ENCODE measurements around the gene RGS2. TPM values are rescaled to one million over a fixed set of nuclear protein-coding genes. Genes with fewer than 3 reads are reported as not detected.

Gene RGS2
- total RNA-seq, 2 experiments from 2014 or later, result 6.2 TPM

DNA sequence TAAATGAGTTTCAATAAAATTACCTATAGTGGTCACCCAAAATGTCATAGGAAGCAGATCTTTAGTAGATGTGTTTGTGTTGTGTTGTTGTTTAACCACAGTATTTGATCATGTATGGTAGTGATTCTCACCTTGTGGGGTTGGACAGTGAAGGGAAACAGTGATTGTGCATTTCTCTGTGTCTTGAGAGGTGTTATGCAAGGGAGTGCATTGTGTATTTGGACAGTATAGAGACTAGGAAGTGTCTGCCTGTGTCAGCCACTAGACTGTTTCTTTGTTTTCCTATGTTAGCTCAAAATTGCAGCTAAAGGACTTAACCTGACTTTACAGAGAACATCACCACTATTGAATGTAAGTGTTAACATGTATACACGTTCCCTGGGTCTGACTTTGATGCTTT is 6.0 kb downstream of the RGS2 start:
- CTCF ChIA-PET, result no interaction called here
- POLR2A ChIA-PET, result no interaction called here

DNA sequence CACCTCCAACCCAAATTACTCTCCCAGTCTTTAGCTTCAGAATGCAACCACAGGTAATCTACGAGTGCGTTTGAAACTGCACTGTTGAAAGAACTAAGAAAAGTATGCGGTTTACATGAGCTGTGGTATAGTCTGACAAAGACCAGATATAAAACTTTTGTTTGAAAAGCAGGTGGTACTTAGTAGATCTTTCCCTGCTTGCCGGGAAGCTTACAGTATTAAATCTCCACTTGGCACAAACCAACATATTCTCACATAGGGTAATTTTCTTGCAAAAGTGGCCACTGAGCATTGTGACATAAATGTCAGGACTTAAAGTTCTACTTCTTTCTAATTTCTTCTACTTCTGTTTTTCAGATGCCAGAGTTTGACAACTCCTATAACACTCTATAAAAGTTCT is 8.4 kb downstream of the RGS2 start:
- ChIA-PET CTCF (no interaction called here), POLR2A (no interaction called here)

DNA sequence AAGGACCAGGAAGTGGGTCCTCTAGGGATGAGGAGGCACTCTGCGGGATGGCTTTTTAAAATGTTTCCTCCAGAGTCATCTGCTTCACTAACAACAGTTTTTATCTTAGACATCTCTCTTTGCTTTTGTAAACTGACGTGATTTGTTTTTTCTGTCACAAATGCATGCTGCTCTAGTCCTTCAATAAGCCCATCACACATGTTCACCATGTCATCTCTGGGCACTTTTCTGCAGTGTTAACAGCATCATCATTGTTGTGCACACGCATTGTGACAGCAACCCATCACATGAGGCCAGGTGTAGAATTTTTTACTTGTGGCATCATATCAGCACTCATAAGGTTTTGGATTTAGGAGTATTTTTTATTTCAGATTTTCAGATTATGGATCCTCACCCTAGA is 12.5 kb downstream of the RGS2 start:
- CTCF ChIA-PET, result no interaction called here
- POLR2A ChIA-PET, result no interaction called here

DNA sequence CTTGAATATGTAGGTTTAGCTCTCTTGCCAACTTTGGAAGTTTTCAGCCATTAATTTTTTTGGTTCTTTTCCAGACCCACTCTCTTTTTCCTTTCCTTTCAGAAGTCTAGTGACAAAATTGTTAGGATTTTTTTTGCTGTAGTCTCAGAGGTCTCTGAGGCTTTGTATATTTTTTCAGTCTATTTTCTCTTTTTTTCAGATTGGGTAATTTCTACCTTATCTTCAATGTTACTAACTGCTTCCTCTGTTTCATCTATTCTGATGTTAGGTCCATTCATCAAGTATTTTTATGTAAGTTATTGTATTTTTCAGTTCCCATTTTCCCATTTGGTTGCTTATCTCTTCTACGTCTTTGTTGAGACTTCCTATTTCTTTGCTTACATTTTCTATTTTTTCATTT is 15.7 kb downstream of the RGS2 start:
- ChIA-PET POLR2A (no interaction called here), CTCF (no interaction called here)

DNA sequence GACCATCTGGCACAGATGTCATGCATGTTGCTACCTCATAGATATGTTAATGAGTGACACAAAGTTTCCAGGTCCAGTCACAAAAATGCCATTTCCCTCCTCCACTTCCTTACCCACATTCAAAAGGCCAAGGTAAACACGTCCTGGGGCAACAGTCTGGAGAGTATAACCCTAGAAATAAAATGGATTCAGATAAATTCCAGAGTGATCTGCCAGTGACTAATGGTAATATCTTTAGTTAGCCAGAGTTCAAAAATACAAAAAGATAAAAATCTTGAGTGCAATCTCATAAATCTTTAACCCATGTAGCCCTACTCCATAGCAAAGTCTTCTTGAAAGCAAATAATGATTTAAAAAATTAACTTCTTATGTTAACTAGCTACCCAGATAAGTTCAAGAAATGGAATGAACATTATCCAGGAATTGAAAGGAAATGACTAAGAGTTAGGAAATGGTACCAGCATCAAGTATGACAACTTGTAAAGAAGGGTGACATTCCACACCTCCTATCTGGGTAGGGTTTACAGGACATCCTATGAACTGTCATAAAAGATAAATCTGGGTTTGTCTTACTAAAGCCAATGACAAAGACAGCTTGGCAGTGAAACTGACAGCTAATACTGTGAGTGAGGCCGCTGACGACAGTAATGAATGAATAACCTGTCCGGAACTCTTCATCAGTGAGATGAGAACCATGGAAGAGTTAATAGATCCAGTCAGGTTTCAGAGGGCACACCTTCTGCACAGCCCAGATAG is 18.1 kb downstream of the RGS2 start:
- CTCF ChIA-PET, result no interaction called here
- POLR2A ChIA-PET, result no interaction called here

DNA sequence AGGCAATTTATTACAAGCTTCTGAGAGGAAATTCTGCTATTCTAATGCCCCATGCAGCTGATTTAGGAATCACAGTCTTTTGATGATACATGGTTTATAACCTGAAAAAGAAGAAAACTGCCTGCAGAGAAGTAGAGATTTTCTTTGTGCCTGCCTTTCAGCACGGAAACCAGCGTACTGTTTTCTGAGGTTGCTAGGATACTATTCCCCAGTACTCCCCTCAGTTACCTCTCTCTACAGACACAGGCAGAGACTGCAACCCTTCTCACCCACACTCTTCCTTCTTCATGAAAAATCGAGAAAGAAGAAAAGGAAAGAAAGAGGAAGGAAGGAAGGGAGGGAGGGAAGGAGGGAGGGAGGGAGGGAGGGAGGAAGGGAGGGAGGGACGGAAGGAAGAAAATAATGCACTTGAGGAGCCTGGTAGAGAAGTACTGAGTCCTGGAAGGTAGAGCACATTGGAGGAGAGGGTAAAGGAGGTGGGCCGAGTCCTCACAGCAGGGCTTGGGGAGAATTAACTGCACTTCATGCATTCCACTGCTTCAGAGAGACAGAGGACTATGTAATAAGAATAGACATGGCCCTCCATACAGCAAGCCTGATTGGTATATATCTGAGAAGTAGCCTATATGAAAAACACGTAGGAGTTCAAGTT is 21.9 kb downstream of the RGS2 start:
- POLR2A ChIA-PET, result no interaction called here
- CTCF ChIA-PET, result no interaction called here

DNA sequence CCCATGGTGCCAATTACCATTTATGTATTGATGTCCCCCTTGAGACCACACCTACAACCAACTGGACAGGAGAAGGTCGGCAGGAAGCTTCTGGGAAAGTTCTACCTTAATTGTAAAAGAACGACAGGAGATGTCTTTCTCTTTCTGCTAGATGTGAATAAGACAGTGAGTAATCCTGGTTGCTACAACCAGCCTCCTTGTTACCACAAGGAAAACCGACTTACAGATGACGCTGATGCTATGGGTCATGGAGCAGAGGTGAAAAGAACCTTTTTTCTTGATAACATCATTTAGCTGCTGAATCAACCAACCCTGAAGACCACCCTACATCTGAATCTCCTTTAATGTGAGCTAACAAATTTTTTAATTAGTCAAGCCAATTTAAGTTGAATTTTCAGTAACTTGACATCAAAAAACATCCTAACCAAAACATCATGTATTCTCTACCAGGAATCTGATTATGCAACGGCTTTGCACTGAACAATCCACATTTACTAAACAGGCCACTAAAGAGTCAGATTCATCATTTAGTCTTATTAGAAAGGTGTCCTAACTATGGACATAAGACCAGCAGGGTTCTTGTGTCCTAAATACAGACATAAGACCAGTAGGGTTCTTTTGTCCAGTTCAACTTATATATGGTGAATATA is 23.0 kb downstream of the RGS2 start:
- CTCF ChIA-PET, result no interaction called here
- POLR2A ChIA-PET, result interaction anchor here (0.6 kb wide), 1 partner anchor 243 kb away, joined by 3 read pairs; no protein-coding TSS in a partner anchor

DNA sequence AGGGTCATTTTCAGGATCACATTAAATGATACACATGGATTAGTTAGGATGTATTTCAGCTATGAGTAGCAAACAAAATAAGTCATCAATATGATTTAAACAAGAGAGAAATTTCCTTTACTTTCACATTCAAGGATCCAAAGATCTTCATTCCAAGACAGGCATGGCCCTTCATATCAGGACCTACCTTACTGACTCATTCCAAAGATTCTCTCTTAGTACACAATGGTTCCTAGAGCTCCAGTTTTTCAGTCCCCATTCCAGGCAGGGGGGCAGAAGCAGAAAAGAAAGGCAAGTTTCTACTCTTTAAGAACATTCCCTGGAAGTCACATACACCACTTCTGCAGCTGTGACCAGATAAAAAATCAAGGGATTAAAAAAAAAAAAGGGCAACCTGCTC is 23.7 kb downstream of the RGS2 start:
- CTCF ChIA-PET, result interaction anchor here (0.7 to 1.3 kb wide), 2 partner anchors 27 to 174 kb away, joined by 4 to 5 read pairs; no protein-coding TSS in a partner anchor
- POLR2A ChIA-PET, result no interaction called here

DNA sequence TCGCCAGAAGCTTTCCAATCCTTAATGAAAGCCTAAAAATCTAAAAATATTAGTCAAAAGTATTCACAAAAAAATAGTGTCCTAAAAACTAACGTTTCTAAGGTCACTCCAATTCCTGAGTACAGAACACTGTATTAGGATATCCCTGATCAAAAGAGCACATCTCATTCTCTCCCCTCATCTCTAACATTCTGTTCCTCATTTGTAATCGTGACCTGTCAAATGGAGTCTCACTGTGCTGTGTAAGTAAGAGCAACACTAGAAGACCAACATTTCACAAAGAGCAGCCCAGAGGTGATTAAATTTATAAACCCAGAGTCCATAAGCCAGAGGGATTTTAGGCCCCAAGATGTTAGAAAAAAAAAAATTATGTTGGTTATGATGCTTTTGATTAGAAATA is 26.3 kb downstream of the RGS2 start:
- ChIA-PET POLR2A (no interaction called here), CTCF (no interaction called here)

DNA sequence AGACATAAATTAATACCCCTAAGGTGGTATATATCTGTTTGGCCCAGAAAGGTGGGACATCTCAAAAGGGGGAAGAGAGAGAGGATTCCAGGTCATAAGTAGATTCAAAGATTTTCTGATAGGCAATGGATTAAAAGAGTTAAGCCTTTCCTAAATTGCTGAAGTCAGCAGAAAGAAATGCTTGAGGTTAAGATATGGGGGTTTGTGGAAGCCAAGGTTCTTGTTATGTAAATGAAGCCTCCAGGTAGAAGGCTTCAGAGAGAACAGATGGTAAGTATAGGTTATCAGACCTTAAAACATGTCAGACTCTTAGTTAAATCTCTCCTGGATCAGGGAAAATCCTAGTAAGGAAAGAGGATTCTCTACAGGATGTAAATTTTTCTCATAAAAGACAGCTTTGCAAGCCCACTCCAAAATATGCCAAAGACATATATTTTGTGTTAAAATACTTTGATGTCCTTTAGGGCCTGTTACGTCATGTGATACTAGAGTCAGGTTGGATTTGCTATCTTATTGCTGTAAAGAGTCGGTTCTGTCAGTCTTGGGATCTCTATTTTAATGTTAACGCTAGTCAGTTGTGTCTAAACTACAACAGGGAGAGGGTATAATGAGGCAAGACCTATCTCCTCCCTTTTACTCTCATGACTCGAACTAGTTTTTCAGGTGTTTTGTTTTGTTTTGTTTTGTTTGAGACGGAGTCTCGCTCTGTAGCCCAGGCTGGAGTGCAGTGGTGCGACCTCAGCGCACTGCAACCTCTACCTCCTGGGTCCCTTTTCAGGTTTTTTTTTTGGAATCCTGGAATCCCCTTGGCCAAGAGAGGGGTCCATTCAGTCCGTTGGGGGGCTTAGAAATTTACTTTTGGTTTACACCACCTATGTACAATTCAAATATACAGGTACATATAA is 30.6 kb downstream of the RGS2 start:
- CTCF ChIA-PET, result interaction anchor here (1.1 kb wide), 1 partner anchor 119 kb away, joined by 4 read pairs; no protein-coding TSS in a partner anchor
- POLR2A ChIA-PET, result no interaction called here

DNA sequence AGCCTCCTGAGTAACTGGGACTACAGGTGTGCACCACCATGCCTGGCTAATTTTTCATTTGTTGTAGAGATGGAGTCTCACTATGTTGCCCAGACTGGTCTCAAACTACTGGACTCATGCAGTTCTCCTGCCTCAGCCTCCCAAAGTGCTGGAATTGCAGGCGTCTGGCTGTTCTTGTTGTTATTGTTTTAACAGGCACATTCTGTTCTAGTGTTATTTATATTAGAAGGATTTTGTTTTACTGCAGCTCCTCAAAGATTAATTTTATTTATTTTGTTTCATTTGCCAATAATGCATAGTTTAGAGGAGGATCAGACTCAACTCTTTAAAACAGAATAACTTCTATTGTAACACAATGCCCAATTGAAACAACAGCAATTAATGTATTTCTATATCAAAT is 35.5 kb downstream of the RGS2 start:
- POLR2A ChIA-PET, result no interaction called here
- CTCF ChIA-PET, result no interaction called here

DNA sequence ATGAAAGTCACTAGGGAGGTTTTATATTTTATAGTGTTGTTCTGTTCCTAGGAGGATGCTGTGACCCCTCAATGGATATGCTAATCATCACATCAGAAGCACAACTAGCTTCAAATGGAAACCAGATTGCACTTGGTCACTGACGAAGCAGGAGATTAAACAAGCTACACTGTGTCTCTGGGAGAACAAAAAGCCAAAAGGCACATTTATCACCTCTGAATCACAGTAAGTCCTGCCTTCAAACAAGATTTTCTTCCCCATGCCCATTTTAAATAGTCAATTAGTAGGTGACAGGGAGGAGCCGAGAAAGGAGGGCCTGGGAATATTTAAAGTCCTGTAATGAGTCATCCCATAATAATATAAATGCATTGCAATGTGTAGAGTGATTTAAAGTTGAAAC is 38.1 kb downstream of the RGS2 start:
- CTCF ChIA-PET, result no interaction called here
- POLR2A ChIA-PET, result no interaction called here

DNA sequence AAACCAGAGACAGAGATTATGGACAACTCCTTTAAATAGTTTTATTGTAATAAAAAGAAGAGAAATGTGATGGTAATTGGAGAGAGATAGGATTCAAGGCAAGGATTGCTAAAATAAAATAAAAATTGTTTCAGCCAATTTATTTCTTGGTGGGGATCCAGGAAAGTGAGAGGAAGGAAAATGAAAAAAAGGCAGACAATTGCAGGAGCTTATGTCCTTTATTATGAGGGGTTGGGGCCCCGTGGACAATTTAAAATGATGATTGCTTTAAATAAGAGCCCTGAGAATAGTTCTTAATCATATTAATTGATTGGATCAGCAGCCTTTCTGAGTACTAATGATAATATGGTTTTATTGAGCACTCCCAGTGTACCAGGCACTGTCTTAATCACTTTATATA is 40.2 kb downstream of the RGS2 start:
- ChIA-PET CTCF (no interaction called here), POLR2A (no interaction called here)

DNA sequence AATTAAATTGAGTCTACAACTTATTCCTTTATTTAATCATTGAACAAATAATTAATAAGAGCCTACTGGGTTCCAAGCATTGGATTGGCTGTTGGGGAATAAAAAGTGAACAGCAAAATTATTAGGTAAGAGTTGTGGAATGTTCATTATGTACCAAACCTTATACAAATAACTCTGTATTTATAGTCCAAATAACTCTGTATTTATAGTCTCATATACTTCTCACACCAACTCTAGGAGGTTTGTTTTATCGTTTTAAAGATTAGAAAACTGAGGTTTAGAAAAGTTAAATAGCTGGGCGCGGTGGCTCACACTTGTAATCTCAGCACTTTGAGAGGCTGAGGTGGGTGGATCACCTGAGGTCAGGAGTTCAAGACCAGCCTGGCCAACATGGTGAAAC is 40.6 kb downstream of the RGS2 start:
- ChIA-PET POLR2A (no interaction called here), CTCF (no interaction called here)

DNA sequence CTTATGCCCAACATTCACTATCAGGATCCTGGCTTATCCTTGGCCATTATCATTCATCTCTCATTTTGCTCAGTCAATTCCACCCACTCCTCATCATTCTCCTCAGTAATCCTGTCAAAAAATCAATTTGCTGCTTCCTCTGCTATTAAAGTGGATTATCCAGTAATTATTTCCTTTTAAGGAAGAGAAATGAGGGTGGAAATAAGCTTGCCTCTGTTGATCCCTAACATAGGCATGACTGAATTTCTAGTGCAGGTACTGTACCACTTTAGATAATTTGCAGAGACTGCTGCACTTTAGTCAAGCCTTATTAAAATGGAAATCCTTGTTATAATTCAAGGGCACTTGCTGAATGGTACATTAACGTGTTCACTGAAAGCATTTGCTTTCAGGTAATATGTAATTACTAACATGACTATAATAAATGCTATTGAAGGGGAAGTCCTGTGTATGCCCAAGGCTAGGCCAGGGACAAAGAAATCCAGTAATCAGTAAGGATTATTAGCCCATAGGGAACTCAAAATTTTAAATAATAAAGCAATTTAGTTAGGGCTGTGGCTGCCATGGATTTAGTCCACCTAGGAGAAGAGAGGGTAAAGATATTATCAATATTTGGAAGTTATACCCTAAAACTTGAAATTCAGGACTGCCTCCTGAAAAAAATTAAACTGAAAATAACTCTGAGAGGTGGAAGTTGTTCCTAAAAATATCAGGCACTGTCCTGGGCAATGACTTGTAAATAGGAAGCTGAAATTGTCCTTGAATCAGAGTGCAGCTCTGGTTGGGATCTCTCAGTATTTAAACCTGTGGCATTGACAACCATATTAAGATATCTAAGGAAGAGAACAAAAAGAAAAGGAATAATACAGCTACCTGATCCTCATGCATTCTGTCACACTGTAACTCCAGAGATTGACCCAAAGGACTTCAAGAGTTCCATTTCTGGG is 43.4 kb downstream of the RGS2 start:
- CTCF ChIA-PET, result no interaction called here

DNA sequence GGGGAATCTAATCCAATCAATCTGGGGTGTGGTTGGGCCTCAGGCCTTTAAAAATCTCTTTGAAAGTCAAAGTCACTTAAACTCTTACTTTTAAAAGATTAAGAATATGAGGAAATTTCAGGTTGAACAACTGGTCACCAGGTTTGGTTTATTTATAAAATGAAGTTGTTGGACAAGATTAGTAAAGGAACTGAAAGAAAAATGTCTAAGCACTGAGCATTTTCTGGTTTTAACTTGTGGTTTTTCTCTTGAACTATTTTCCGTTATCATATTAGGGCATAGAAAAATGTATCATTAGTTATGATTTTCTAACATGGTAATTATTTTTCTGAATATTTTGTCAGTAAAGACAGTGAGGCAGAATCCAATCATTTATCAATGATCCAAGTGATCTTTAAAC is 49.6 kb downstream of the RGS2 start:
- ChIA-PET CTCF (no interaction called here), POLR2A (no interaction called here)

More for the DNA sequence above, 43.4 kb downstream of the RGS2 start:
- POLR2A ChIA-PET, result no interaction called here

DNA sequence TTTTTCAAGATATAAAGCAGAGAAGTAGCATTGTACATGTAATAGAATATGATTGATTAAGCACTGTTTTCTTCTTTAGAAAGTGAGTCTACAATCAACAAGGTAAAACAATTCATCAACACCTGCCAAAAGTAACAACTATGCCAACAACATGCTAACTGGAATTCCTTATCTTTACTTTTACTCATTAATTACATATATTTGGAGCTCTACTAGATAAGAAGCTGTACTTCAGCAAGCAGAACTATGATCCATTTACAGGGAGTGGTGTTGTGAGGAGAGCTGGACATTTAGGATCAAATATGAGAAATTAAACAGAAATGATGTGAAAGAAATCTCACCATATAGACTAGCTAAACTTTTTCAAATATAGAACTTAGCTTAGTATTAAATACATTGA is 51.0 kb downstream of the RGS2 start:
- CTCF ChIA-PET, result no interaction called here
- POLR2A ChIA-PET, result no interaction called here

DNA sequence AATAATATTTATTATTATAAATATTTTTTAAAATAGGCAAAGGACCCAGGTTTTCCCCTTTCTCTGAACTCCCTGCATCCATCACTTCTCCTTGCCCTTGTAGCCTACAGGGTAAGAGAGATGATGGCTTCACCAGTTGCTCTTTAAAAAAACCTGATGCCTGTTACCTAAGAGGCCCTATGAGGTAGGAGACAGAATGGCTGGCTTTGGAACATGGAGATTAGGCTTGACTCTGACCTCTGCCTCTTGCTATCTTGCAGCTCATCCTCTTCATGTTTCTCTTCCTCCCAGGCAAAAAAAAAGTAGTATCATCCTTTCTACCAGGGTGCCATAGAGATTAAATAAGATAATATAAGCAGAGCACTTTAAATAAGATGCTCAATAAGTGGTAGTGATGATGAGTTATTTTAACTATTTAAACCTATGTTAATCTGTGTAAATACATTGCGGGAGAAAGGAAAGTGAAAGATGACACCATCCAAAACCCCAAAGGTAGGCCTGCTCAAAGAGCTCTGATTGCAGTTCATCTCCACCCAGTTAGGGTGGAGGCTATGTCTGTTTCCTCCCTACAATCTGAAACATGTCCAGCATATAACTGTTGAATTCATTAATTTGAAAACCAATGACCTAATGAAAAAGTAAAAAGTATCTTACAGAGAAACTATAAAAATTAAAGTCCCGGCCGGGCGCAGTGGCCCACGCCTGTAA is 51.8 kb downstream of the RGS2 start:
- ChIA-PET POLR2A (no interaction called here), CTCF (no interaction called here)

DNA sequence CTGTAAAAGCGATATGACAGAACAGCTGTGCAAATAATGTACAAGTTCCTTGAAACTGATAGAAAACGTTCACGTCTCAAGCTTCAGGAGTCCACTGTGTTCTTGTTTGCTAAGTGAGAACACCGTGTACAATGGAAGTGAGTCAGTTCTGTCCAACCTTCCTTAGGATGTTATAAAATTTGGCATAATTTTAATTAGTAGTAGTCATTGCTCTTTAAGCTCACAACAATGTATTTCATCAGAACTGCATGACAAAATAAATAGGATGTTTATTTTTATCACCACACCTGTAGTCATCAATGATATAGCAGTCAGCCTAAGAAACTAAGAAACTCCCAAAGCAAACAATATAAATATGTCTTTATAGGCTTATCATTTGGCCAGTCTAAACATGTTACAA is 53.0 kb downstream of the RGS2 start:
- ChIA-PET CTCF (no interaction called here), POLR2A (no interaction called here)
